Lower leg skin (tissue), 4 donors: ENCODE data around the gene GRK3. TPM values are rescaled to one million over a fixed set of nuclear protein-coding genes. Genes with fewer than 3 reads are reported as not detected.

Experiments
- DNase-seq, 2 donors: peaks; one replicate each; pipeline ENCODE4 v3.0.0-alpha.2; 2019; ENCODE audit warnings: low spot score in 2 of 2
- H3K4me3 ChIP-seq: fragments of 200-600 bp; sonication (generic); 2 replicates; pipeline ENCODE4 v1.5.1; 2017; ENCODE audit warnings: mild to moderate bottlenecking, low read depth; ENCODE audit not compliant: poor library complexity, severe bottlenecking
- CTCF ChIP-seq, 3 donors: fragments of 450-650 bp; IDR thresholded peaks; one replicate each; pipeline ENCODE4 v1.5.1; 2016; ENCODE audit warnings: antibody characterized with exemption in 3 of 3, mild to moderate bottlenecking in 3 of 3, moderate library complexity in 2 of 3
- POLR2A ChIP-seq, 2 donors: fragments of 450-650 bp; IDR thresholded peaks; one replicate each; pipeline ENCODE4 v1.6.1; 2016 to 2017; ENCODE audit warnings: antibody characterized with exemption in 2 of 2, mild to moderate bottlenecking in 1 of 2, moderate library complexity in 1 of 2
- WGBS, 2 donors: methylation state at CpG; one replicate each; pipeline ENCODE4 v1.1.5; 2018; 5-methylcytosine and 5-hydroxymethylcytosine counted together
- intact Hi-C: fragments of 100-400 bp; cut with DNase I; formaldehyde crosslinking; loops from one replicate; pipeline ENCODE4 v1.15.0; 2023; ENCODE audit warnings: low total_unique reads
- total RNA-seq, 4 donors: library from RNA; depleted of rRNA; stranded (reverse); fragments of >200 nt; gene quantifications; one replicate each; pipeline ENCODE4 v1.1.0, GENCODE V29; 2016

The GRK3 gene
- total RNA-seq, 4 donors from 2014 or later: 4.2 to 6.9 (median 5.8) TPM

DNA sequence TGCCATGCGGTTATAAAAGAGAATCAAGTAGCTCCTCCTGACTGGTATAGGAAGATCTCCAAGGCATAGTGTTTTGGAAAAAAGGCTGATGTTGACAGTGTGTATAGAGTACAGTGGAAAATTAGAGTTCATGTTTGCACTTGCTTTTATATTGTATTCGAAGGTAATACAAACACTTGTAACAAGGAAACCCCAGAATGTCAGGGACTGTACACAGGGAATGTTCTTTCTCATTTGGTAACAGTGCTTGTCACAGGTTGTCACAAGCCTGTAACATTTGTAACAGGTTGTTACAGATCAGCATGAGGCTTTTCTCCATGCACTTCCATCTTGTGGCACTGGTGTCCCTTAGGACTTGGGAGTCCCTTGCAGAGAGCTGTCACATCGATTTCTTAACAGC is 64.0 kb downstream of the GRK3 start:
- no peak for DNase-seq
- WGBS, 2 donors: 31 to 50% methylated on average over 3 of the region's 3 CpGs

DNA sequence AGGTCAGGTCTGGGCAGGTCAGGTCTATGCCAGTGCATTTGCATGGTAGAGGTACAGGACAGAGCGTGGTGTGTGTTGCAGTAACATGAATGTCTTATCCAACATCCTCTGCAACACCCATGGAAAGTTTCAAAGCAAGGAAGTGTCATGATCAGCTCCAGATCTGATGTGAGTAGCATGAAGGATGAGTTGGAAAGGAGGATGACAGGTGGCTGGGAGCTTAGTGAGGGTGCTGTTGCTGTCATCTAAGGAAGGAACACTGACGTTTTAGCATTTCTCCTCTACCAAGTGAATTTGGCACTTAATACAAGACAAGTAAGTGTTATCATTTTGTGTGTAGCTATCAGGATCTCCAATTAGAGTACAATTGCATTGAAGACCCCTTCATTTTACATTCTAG is 65.1 kb downstream of the GRK3 start:
- no peak for TF ChIP-seq POLR2A (IDR thresholded peaks at IDR 0.05)
- no peak for TF ChIP-seq CTCF (IDR thresholded peaks at IDR 0.05)
- no peak for DNase-seq
- WGBS, 2 donors: 45 to 59% methylated on average over 2 of the region's 2 CpGs
- H3K4me3 ChIP-seq: no peak overlapping the region
- intact Hi-C loops: no loop called here

More for the DNA sequence above, 64.0 kb downstream of the GRK3 start:
- intact Hi-C loops: no loop called here
- no peak overlapping the region for H3K4me3 ChIP-seq
- TF ChIP-seq CTCF (IDR thresholded peaks at IDR 0.05): no peak
- TF ChIP-seq POLR2A (IDR thresholded peaks at IDR 0.05): no peak

DNA sequence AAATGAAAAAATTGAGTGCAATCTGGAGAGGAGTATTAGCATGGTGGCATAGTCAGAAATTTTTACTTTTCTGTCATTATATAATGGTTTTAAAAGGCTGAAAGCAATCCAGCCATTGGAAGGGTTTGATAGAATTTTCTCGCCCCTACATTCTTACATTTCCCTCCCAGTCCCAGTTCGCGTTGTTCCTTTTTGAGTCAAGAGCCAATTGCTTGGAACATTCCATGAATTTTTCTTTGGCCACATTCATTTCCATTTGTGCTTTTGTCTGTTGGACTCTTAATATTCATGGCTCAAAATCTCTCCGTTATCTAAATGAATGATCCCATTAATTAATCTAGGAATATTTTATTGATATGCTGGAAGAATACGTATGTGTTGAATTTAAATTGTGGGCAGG is 66.0 kb downstream of the GRK3 start:
- WGBS, 2 donors: 59 to 70% methylated on average over 5 of the region's 5 CpGs
- intact Hi-C loops: no loop called here
- no peak for DNase-seq
- no peak overlapping the region for H3K4me3 ChIP-seq
- TF ChIP-seq POLR2A (IDR thresholded peaks at IDR 0.05) (no peak), CTCF (IDR thresholded peaks at IDR 0.05) (no peak)

GRCh38 chr22:25636323-25636722 is 71.8 kb downstream of the GRK3 start:
- no peak for DNase-seq
- no peak overlapping the region for H3K4me3 ChIP-seq
- intact Hi-C loops: no loop called here
- no peak for TF ChIP-seq CTCF (IDR thresholded peaks at IDR 0.05)
- 90 to 92% methylated on average over 2 of the region's 2 CpGs for WGBS, 2 donors

- H3K4me3 ChIP-seq: no peak overlapping the region
- TF ChIP-seq CTCF (IDR thresholded peaks at IDR 0.05) (no peak), POLR2A (IDR thresholded peaks at IDR 0.05) (no peak)
- WGBS, 2 donors: 58 to 80% methylated on average over 2 of the region's 2 CpGs
- intact Hi-C loops: no loop called here
- no peak for DNase-seq
Observed at GRCh38 chr22:25637032-25637431, 72.6 kb downstream of the GRK3 start.

DNA sequence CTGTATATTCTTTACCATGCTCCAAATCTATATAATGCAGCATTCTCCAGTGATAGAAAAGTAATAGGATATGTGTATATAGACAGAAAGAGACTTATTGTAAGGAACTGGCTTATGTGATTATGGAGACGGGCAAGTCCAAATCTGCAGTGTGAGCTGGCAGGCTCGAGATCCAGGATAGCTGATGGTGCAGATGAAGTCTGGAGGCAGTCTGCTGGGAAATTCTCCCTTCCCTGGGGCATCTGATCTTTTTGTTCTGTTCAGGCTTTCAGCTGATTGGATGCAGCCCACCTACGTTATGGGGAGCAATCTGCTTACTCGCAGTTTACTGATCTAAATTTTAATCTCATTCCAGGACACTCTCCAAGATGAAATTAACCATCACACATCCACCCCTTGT is 73.2 kb downstream of the GRK3 start:
- WGBS, 2 donors: 56 to 57% methylated on average over 4 of the region's 4 CpGs
- TF ChIP-seq CTCF (IDR thresholded peaks at IDR 0.05): no peak
- no peak for TF ChIP-seq POLR2A (IDR thresholded peaks at IDR 0.05)
- no peak for DNase-seq
- intact Hi-C loops: no loop called here
- H3K4me3 ChIP-seq: no peak overlapping the region
